Measurements from ENCODE around the gene OR11L1.

Gene OR11L1

DNA sequence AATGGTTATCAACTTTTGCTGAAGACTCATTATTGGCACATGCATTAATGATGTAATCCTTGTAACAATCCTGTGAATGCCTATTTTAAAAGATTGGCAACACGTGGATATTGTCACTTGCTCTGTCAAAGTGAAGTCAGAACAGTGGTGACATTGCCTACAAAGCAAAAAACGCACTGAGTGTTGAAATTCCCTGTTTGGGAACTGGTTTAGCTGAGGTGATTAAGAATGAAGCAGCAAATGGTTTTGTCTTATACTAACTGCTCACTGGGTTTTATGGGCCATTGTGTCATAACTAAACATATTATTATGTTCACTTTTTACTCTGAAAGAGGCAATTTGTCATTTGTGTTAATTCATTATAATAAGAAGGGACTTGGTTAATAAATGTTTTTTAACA lies 29.1 kb downstream of the OR11L1 start:
- DNase-seq (ENCODE audit: low read depth in 2 of 2) = no peak

DNA sequence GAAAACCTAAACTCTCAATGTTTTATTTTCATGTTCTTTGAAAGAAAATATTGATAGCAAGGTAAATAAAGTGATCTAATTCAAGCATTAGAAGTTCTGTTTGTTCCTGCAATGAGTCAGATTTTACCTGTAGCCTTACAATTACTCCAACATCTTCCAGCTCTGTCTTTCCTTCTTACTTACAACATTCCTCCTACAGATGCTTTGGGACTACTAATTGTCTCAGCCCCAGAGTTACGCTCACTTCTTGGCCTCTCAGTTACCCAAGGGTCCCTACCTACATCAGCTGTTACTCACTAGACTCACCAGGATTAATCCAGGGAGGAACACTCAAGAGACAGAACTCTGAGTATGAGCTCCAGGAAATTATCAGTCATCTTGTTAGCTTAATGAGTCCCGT lies 44.2 kb downstream of the OR11L1 start:
- no peak for DNase-seq (ENCODE audit: low read depth in 2 of 2)

All from fibroblast of skin of left quadriceps (primary cell).